HG03060 (cell line): Measurements from ENCODE around the gene BMPR2.
"Not testable (repeated sequence)": the region's sequence is repeated elsewhere in the genome, so short reads cannot be mapped to it uniquely, and the experiment has no call there.

ENCODE experiments used
- ATAC-seq: cut with Tn5 transposase; IDR thresholded peaks from one replicate; pipeline ENCODE4 v1.9.1; 2021; ENCODE audit warnings: low read depth, moderate number of reproducible peaks; ENCODE audit not compliant: unreplicated experiment

BMPR2 gene

DNA sequence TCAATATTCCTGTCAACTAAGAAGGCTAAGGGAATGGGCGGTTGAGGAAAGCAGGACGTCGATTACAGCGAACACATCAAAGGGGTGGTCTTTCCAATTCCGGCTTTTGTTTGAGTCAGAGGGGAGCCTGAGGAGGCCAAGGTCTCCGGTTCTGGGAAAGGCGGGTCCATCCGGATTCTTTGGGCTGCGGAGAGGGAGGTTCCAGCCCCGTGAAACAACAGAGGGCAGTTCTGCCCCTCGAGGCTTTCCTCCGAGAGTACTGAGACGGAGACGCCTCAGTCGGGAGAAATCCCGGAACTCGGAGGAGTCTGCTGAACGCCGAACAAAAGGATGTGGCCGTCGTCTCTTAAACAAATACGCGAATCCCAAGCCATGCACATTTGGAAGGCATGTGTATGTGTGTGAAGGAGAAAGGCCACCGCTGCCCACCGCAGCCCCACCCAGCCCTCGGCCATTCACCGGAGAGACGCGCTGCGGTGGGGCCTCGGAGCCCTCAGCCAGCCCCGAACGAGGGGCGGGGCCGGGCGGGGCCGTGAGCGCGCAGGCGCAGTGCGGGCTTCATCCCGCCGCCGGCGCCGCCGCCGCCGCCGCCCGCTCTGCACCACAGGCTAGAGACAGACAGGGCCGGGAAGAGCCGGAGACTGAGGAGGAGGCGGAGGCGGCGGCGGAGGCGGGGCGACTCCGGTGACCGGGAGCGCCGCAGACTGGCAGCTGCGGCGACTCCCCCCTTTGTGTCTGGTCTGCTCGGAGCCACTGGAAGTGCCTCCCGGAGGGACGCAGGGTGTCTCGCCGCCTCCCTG is at the start of gene BMPR2:
BMPR2 (plus strand) TSS at position 719 of the 800 bp plus-strand sequence. CDS start 1,148 bp downstream, outside the sequence.
- ATAC-seq, result peak; percentile 33

DNA sequence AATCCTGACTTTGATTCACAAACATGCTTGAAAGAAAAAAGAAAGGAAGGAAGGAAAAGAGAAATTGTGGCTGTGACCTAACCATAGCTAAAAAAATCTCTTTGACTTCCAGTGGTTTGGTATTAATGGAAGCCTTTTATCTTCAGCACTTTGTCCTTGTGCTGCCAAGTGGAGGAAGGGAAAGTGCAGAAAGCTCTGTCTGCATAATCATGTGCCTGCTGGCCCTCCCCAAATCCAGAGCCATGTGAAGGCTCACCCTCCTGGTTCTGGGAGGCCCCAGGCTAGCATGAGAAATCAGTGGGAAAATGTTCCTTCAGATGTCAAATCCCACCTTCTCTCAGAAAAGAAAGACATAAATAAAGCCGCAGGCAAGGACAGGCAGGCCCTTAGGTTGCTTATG is 48.3 kb upstream of the BMPR2 start:
- no peak for ATAC-seq

DNA sequence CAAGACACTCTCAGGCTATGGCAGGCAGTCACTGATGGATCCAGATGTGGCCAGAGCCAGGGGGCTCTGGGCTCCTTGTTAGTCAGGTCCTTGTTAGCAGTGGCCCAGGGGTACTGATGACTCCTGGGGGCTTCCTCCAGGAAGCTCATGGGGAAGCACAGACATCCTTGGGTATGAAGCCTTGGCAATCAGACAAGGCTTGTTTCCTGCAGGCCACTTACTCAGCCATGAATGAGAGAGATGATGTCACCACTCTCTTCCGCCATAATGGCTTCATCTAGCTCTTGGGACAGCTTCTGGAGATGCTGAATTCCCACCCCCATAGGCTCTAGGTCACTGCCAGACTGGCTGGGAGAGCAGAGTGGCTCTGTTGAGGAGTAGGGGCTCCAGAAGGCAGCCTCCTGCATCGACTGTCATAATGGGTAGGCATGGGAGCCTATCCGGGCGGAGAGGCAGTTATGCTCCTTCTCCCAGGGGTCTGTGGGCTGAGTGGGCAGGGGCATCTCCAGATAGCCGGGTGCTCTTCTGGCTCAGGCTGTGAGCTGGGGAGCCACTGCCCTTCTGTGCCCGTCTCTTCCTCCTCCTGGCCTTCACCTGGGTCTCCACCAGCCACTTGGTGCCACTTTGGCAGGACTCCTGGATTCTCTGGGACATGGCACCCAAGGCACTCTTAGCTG is 40.2 kb upstream of the BMPR2 start:
- ATAC-seq, result no peak

DNA sequence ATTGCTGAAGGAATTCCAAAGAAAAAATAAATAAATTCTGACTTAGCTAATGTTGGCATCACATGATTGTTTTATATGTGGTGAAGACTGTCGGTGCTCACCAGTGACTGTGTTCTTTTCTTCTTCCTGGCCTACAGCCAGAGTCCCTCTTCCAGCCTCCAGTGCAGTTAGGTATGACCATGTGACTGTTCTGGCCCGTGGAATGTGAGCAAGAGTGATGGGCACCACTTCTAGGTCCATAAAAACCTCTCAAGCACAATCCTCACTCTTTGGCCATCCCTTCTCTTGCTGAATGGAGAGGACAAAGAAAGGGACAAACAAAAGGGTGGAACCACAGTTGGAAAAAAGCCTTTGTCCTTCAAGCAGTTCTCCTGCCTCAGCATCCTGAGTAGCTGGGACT is 39.0 kb upstream of the BMPR2 start:
- ATAC-seq, result no peak

DNA sequence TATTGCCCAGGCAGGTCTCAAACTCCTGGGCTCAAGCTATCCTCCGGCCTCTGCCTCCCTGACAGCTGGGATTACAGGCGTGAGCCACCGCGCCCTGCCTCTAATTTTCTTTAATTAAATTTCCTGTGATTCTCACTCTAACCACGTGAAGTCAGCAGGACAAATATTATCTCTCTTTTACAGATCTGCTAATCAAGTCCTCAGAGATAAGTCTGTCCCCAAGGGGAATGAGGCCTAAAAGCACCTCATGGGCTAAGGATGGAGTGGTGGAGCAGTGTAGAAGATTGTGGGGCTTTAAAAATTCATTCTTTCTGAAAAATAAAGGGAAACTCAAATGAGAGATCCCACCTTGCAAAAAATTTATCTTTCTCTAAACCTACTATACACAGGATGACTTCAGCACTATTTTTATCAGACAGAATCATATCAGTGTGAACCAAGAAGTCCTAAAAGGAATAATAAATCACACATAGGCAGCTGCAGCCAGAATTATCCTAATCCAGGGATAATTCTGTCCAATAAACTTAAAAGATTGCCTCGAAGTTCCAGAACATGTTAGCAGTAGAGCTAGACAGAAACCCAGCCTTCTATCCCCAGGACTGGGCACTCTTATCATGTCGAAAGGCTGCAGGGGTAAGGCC is 38.3 kb upstream of the BMPR2 start:
- no peak for ATAC-seq

DNA sequence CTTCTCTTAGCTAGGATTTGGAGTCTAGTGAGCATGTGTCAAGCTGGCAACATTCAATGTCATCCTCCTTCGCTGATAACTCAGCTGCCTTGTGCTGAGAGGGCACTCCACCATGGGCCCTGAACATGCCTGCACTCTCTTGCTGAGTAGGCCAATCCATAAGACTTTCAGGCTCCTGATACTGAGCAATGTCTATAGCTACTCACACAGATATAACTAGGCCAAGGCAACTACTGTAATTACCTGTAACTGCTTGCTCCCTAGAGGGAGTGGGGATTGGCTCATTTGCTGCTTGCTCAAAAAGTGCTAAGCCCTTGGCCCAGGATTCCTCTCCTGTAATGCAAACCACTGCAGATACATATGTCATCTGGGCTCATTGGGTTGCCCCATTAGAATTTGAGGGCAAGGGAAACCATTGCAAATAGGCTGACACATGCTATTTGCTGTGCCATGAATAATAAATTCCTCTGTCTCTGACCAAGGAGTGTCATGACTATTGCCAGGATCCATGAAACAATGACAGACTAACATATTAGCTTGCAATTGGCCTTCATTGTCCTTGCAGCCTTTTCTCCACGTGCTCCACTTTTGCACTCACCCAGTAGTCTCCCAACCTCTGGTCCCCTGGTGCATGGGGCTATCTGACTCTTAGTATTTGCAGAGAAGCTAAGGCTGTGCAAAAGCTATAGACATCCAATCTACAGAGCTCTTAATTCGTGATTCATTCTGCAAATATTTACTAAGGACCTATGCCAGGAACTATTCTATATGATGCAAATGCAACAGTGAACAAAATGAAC is 36.9 kb upstream of the BMPR2 start:
- ATAC-seq, result no peak

DNA sequence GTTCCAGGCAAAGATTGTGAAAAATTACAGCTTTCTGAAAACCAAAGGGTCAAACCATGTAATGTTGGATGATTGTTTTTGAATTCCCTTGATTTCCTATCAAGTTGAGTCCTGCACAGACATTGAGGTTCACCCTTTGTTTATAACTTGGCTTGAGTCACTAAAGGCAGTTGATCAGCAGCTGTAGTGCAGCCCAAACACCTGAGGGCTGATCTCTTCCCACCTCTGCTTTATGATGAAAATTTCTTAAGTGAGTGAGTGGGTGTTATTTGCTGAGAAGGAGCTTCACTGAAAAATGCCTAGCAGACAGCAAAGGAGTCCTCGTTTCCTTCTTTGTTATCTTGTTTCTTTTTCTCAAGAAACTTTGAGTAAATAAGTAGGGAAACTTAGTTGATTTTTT is 31.9 kb upstream of the BMPR2 start:
- ATAC-seq, result no peak

DNA sequence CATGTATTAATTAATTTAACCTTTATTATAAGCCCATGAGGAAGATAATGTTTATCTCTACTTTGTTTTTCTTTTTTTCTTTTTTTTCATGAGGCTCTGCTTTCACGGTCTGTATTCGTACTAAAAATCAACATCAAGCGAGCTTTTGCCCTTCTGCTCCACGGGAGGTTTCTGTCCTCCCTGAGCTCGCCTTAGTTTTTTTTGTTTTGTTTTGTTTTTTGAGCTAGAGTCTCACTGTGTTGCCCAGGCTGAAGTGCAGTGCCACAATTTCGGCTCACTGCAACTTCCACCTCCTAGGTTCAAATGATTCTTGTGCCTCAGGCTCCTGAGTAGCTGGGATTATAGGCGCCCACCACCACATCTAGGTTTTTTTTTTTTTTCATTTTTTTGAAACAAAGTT is 29.9 kb upstream of the BMPR2 start:
- ATAC-seq, result no peak

DNA sequence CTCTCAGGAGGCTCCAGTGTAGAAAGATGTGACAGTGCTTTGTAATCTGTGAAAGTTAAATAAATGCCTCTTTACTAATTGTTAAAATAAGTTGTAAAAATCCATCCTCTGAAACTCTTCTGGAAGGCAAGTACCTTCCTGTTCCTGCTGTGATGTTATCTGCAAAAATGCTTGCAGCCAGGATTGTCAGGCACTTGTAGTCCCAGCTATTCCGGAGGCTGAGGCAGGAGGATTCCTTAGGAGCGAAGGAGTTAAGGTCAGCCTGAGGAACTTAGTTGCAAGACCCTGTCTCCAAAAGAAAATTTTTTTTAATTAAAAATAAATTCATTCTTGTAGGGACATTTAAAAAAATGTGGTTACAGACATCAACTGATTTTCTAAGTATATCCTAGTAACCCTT is 22.7 kb upstream of the BMPR2 start:
- no peak for ATAC-seq

DNA sequence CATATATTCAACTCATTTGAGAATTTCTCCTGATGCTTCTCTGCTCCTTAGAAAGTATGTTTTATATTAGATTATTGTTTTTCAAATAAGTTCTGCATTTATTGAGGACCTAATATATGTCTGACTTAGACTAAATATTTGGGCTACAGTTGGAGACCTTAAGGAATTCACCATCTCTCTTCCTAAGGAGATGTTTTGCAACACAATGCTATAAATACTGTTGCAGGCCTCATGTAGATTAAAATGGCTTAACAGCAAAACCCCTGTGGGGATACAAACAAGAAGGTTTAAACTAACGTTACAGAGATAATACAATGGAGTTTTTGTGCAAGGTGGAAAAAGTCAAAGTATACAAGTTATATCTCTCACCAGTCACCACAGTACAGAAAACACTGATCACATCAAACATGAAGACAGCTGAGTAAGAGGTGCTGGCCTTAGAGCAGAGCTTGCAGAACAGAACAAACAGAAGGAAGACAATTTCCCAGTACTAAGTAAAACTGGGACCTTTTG is 20.1 kb upstream of the BMPR2 start:
- no peak for ATAC-seq

DNA sequence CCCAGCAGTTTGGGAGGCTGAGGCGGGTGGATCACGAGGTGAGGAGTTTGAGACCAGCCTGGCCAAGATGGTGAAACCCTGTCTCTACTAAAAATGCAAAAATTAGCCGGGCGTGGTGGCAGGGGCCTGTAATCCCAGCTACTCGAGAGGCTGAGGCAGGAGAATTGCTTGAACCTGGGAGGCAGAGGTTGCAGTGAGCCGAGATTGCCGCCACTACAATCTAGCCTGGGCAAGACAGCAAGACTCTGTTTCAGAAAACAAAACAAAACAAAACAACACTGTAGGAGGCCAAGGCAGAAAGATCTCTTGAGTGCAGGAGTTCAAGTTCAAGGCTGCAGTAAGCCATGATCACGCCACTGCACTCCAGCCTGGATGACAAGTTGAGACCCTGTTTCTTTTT is 17.2 kb upstream of the BMPR2 start:
- ATAC-seq, result not testable (repeated sequence)

DNA sequence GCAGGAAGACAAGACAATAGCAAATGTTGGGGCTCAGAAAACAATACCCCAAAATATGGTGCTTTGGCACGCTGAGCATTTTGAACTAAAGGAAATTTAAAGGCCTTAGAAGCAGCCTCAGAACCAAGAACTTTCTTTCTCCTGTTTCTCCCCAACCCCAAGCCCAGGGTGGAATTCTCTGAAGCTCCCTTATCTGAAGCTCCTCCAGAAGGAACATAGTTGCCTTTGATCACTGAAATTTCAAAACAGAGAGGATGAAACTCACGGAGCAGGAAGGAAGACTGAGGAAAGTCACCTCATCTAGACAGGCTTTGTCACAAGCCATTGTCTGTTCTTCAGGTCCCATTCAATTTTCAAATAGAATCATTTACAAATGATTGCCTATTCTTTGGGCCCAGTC is 15.5 kb upstream of the BMPR2 start:
- no peak for ATAC-seq

DNA sequence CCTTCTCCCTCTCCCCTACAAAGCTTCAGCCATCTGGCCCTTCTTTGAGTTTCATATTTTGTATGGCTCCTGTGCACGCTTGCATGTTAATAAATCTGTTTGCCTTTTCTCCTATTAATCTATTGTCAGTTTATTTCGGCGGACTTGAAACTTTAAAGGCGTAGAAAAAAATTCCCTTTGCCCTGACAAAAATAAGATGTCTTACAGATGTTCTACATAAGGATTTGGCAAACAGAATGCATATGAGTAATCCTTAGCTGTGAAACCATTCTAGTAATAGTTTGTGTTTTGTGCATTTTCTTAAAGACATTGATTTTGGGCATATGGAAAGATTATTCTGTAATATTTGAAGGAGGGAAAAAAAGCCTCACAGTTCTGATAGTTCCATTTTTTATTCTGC is 15.0 kb upstream of the BMPR2 start:
- ATAC-seq, result no peak

DNA sequence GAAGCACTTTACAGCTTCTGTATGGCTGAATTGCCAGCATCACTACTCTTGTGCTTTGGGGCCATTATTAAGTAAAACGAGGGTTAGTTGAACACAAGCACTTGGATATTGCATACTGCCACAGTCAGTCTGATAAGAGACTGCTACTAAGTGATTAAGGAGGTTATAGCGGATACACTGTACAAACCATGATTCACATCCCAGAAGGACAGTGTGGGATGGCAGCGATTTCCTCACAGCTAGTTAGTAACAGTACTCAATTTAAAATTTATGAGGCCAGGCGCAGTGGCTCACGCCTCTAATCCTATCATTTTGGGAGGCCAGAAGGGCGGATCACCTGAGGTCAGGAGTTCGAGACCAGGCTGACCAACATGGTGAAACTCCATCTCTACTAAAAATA is 2.6 kb upstream of the BMPR2 start:
- ATAC-seq, result no peak

DNA sequence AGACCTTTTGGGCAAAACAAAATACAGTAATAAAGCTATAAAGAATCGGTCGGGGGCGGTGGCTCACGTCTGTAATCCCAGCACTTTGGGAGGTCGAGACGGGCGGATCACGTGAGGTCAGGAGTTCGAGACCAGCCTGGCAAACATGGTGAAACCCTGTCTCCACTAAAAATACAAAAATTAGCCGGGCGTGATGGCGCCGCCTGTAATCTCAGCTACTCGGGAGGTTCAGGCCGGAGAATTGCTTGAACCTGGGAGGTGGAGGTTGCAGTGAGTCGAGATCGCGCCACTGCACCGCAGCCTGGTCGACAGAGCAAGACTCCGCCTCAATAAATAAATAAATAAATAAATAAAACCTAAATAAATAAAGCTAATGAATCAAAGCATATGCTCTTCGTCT is 1.7 kb upstream of the BMPR2 start:
- not testable (repeated sequence) for ATAC-seq

DNA sequence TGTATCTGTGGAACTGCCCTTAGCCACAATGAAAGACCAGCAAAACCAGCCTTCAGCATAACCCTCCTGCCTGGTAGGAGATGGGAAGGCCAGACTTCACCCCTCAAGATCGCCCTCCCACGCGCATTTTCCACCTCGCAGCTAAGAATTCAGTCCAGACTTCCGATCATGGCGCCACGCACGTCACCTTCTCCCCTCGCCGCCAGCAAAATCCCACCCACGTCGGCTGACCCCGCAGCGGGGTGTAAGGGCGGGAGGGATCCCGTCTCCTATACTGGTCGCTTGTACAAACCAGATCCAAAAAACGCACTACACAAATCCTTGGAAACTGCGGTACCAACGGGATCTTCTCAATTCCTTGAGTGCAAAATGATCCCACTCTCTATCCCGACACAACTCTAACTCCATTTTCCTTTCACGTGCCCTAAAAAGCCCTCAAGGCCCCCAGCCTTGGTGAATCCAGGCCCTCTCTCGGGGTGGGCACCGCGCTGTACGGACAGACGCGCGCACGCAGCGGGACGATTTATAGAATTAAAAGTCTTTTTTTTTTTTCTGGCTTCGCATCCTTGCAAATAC is 1.0 kb upstream of the BMPR2 start:
- ATAC-seq, result no peak

DNA sequence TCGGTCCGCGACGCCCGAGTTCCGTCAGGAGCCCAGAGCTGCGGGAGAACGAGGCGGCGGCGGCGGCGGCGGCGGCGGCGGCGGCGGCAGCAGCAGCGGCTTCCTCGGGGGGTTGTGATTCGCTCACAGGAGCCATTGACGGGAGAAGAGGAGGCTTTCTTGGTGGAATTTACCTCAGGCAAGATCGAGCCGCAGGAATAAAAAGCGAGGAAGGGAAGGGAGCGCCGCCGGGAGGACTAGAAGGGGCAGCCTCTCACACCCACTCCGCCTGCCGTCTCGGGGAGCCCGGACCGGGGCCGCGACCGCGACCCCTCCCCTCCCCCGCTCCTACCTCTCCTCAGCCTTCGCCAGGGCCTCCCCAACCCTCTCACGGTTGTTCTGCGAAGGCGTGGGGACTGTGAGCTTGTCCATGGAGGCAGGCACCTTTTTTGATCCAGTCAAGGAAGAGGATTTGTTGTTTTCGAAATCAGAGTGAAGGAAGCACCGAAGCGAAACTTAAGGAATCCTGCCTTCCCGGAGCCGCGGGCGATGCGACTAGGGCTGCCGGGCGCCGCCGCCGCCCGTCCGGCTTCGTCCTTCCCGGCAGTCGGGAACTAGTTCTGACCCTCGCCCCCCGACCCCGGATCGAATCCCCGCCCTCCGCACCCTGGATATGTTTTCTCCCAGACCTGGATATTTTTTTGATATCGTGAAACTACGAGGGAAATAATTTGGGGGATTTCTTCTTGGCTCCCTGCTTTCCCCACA is 506 bp downstream of the BMPR2 start:
- ATAC-seq, result no peak

DNA sequence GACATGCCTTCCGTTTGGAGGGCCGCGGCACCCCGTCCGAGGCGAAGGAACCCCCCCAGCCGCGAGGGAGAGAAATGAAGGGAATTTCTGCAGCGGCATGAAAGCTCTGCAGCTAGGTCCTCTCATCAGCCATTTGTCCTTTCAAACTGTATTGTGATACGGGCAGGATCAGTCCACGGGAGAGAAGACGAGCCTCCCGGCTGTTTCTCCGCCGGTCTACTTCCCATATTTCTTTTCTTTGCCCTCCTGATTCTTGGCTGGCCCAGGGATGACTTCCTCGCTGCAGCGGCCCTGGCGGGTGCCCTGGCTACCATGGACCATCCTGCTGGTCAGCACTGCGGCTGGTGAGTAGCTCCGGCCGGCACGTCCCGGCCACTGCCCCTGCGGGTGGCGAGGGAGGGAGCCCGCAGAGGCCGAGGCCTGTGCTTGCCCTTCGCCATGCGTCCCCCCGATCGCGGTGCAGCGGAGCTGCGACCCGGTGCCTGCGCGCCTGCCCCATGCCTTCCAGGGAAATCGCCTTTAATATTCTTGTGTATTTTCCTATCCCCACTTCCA is 1.2 kb downstream of the BMPR2 start:
- no peak for ATAC-seq

DNA sequence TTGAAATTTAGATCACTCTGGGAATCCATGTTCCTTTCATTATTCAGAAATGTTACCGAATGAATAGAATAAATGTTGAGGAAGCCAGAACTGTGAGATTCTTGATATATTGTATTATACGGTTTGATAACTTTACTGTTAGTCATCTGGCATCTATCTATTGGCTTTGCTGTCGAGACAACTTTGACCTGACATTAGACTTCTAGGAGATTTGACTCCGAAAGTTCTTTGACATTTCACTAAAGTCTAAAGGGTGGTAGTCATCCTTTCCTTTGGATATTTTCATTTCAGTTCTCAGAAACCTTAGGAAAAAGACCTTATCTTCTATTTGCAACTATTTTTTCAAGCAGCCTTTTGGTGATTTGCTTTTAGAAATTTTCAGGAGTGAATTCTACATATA is 1.9 kb downstream of the BMPR2 start:
- no peak for ATAC-seq
